Measurements from ENCODE around the gene RAB1A.
A peak's percentile ranks its signal among the peaks of the same experiment; 100 is the strongest.

Gene RAB1A

GRCh38 chr2:65069439-65069824 is 60.5 kb downstream of the RAB1A start:
- no peak for DNase-seq (ENCODE audit: low read depth)
- TF ChIP-seq CTCF (conservative IDR thresholded peaks at IDR 0.05; ENCODE audit: low read depth, low read length): no peak
- H3K4me3 ChIP-seq (ENCODE audit: low read depth, low read length): no peak overlapping the region

- TF ChIP-seq CTCF (conservative IDR thresholded peaks at IDR 0.05; ENCODE audit: low read depth, low read length): no peak
- H3K4me3 ChIP-seq (ENCODE audit: low read depth, low read length): no peak overlapping the region
- no peak for DNase-seq (ENCODE audit: low read depth)
These were observed 61.9 kb downstream of the RAB1A start for GRCh38 chr2:65067806-65068553.

GRCh38 chr2:65064728-65065552 is 65.0 kb downstream of the RAB1A start:
- peak overlapping the region; percentile 11 for H3K4me3 ChIP-seq (ENCODE audit: low read depth, low read length)
- DNase-seq (ENCODE audit: low read depth): peak; percentile 88
- TF ChIP-seq CTCF (conservative IDR thresholded peaks at IDR 0.05; ENCODE audit: low read depth, low read length): peak; percentile 75

GRCh38 chr2:65062843-65063825 is 66.8 kb downstream of the RAB1A start:
- H3K4me3 ChIP-seq (ENCODE audit: low read depth, low read length): no peak overlapping the region
- TF ChIP-seq CTCF (conservative IDR thresholded peaks at IDR 0.05; ENCODE audit: low read depth, low read length): no peak
- peak; percentile 55 for DNase-seq (ENCODE audit: low read depth)

GRCh38 chr2:65061910-65062339 is 68.0 kb downstream of the RAB1A start:
- no peak for DNase-seq (ENCODE audit: low read depth)
- no peak overlapping the region for H3K4me3 ChIP-seq (ENCODE audit: low read depth, low read length)
- no peak for TF ChIP-seq CTCF (conservative IDR thresholded peaks at IDR 0.05; ENCODE audit: low read depth, low read length)

- no peak for DNase-seq (ENCODE audit: low read depth)
- no peak overlapping the region for H3K4me3 ChIP-seq (ENCODE audit: low read depth, low read length)
- TF ChIP-seq CTCF (conservative IDR thresholded peaks at IDR 0.05; ENCODE audit: low read depth, low read length): no peak
These were observed 68.6 kb downstream of the RAB1A start for GRCh38 chr2:65061146-65061909.
